ENCODE measurements around the gene KANK4. TPM values are rescaled to one million over a fixed set of nuclear protein-coding genes. Genes with fewer than 3 reads are reported as not detected.
A peak's percentile ranks its signal among the peaks of the same experiment; 100 is the strongest.

KANK4 gene
- total RNA-seq, 6 donors from 2014 or later = 0.63 to 9.8 (median 3.7) TPM

- WGBS, 2 donors = 96 to 97% methylated on average over 3 of the region's 3 CpGs
- no peaks in the 10 kb centered on the region for H3K9me3 ChIP-seq
- no peak for TF ChIP-seq CTCF (IDR thresholded peaks at IDR 0.05)
- no peak for TF ChIP-seq POLR2AphosphoS5 (IDR thresholded peaks at IDR 0.05)
- no peak for TF ChIP-seq EP300 (IDR thresholded peaks at IDR 0.05)
- no peak for TF ChIP-seq POLR2A (IDR thresholded peaks at IDR 0.05)
- H3K4me3 ChIP-seq = no peak overlapping the region
- H3K36me3 ChIP-seq = no peaks in the 10 kb centered on the region
- no peaks in the 10 kb centered on the region for H3K27me3 ChIP-seq
- ATAC-seq (ENCODE audit: low FRiP score in 2 of 2) (no peak), DNase-seq (no peak)
- peaks cover 0 to 11% (median 0%) of the 10 kb centered on the region in 4 donors for H3K4me1 ChIP-seq
- H3K27ac ChIP-seq = no peak overlapping the region
Observed at GRCh38 chr1:62341089-62341488, 21.9 kb upstream of the KANK4 start.

GRCh38 chr1:62337706-62338631 is 18.7 kb upstream of the KANK4 start:
- H3K4me1 ChIP-seq = peaks cover 0 to 11% (median 0%) of the 10 kb centered on the region in 4 donors
- peak overlapping the region; percentile 46 to 71 (median 69) for H3K27ac ChIP-seq
- WGBS, 2 donors = 67 to 72% methylated on average over 16 to 21 of the region's 21 CpGs
- ATAC-seq (ENCODE audit: low FRiP score in 2 of 2) = peak in 1 of 2 donors; percentile 16
- no peak for DNase-seq
- H3K9me3 ChIP-seq = no peaks in the 10 kb centered on the region
- H3K4me3 ChIP-seq = no peak overlapping the region
- H3K27me3 ChIP-seq = no peaks in the 10 kb centered on the region
- H3K36me3 ChIP-seq = no peaks in the 10 kb centered on the region
- TF ChIP-seq CTCF (IDR thresholded peaks at IDR 0.05) (peak in 1 of 6 experiments; percentile 10), POLR2AphosphoS5 (IDR thresholded peaks at IDR 0.05) (no peak)

GRCh38 chr1:62336995-62337705 is 17.9 kb upstream of the KANK4 start:
- WGBS, 2 donors = 56 to 65% methylated on average over 9 to 10 of the region's 10 CpGs
- DNase-seq (no peak), ATAC-seq (ENCODE audit: low FRiP score in 2 of 2) (peak in 1 of 2 donors; percentile 10)
- H3K27me3 ChIP-seq = no peaks in the 10 kb centered on the region
- peaks cover 0 to 11% (median 0%) of the 10 kb centered on the region in 4 donors for H3K4me1 ChIP-seq
- peak overlapping the region; percentile 46 to 71 (median 69) for H3K27ac ChIP-seq
- no peak overlapping the region for H3K4me3 ChIP-seq
- H3K36me3 ChIP-seq = no peaks in the 10 kb centered on the region
- no peaks in the 10 kb centered on the region for H3K9me3 ChIP-seq
- TF ChIP-seq CTCF (IDR thresholded peaks at IDR 0.05) (no peak), EP300 (IDR thresholded peaks at IDR 0.05) (no peak), POLR2AphosphoS5 (IDR thresholded peaks at IDR 0.05) (no peak), POLR2A (IDR thresholded peaks at IDR 0.05) (no peak)

GRCh38 chr1:62336638-62336994 is 17.4 kb upstream of the KANK4 start:
- ATAC-seq (ENCODE audit: low FRiP score in 2 of 2) = no peak
- DNase-seq = no peak
- H3K27ac ChIP-seq = peak overlapping the region in 3 of 4 donors; percentile 46 to 71 (median 67)
- H3K4me3 ChIP-seq = no peak overlapping the region
- no peaks in the 10 kb centered on the region for H3K36me3 ChIP-seq
- H3K27me3 ChIP-seq = no peaks in the 10 kb centered on the region
- WGBS, 2 donors = 55 to 56% methylated on average over 8 of the region's 8 CpGs
- peaks cover 0 to 11% (median 0%) of the 10 kb centered on the region in 4 donors for H3K4me1 ChIP-seq
- no peaks in the 10 kb centered on the region for H3K9me3 ChIP-seq
- TF ChIP-seq POLR2AphosphoS5 (IDR thresholded peaks at IDR 0.05) = no peak
- TF ChIP-seq EP300 (IDR thresholded peaks at IDR 0.05) = no peak
- no peak for TF ChIP-seq POLR2A (IDR thresholded peaks at IDR 0.05)
- TF ChIP-seq CTCF (IDR thresholded peaks at IDR 0.05) = no peak
